EH (cell line): Measurements from ENCODE around the gene SLAMF6.

ENCODE experiments used
- DNase-seq: peaks from one replicate; pipeline ENCODE4 v3.0.0-alpha.2; 2015; ENCODE audit warnings: low read depth

Gene SLAMF6

GRCh38 chr1:160467576-160467975, 55.5 kb downstream of the SLAMF6 start:
- no peak for DNase-seq

DNA sequence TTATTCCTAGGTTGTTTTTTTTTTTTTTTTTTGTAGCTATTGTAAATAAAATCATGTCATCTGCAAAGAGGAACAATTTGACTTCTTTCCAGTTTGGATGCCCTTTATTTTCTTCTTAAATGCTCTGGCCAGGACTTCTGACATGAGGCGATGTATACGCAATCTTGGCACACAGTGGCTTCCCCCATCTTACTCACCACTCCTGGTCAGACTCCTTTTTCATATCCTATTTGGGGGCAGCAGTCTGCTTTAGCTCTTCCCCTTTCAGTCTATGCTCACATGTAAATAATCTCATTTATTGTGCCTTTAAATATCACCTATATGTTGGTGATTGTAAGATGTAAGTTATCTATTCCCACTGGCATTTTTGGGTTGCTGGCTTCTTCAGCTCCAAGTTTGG, 56.1 kb downstream of the SLAMF6 start:
- no peak for DNase-seq

GRCh38 chr1:160465123-160465522, 57.9 kb downstream of the SLAMF6 start:
- DNase-seq: no peak

- DNase-seq: no peak
Observed at GRCh38 chr1:160460683-160461287, 62.3 kb downstream of the SLAMF6 start.

GRCh38 chr1:160460214-160460642, 62.8 kb downstream of the SLAMF6 start:
- no peak for DNase-seq

DNA sequence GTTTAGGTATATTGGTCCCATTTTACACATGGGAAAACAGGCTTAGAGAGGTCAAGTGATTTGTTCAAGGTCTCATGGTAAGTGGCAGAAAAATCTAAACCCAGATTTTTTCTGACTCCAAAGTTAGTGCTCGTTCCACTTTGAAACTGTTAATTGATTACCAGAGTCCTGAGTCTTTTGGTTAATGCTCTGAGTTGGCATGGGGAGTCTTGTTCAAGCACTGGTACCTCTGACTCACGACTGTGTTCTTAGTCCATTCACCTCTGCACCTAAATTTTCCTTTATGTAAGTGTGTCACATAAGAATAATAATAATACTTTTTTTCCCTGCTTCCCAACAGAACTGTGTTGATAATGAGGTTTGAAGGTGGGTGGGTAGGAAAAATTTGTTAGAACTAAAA, 63.4 kb downstream of the SLAMF6 start:
- no peak for DNase-seq

DNA sequence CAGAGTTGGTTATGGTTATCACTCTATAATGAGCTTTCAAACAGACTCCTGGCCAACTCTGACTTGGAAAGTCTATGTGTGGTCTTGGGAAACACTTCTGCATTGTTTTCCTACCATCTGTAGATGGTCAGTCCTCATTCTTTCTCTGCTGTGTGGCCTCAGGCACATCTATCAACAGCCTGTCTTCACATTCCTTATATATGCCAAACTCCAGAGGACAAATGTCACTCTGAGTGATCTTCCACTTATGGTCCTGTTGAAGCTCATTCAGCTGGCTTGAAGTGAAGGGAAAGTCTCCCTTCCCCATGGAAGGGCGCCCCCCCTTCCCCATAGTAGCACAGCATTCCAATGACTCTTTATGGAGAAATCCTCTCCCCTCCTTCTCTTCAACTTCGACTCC, 64.0 kb downstream of the SLAMF6 start:
- no peak for DNase-seq

- no peak for DNase-seq
Observed at GRCh38 chr1:160455153-160455517, 67.9 kb downstream of the SLAMF6 start.

DNA sequence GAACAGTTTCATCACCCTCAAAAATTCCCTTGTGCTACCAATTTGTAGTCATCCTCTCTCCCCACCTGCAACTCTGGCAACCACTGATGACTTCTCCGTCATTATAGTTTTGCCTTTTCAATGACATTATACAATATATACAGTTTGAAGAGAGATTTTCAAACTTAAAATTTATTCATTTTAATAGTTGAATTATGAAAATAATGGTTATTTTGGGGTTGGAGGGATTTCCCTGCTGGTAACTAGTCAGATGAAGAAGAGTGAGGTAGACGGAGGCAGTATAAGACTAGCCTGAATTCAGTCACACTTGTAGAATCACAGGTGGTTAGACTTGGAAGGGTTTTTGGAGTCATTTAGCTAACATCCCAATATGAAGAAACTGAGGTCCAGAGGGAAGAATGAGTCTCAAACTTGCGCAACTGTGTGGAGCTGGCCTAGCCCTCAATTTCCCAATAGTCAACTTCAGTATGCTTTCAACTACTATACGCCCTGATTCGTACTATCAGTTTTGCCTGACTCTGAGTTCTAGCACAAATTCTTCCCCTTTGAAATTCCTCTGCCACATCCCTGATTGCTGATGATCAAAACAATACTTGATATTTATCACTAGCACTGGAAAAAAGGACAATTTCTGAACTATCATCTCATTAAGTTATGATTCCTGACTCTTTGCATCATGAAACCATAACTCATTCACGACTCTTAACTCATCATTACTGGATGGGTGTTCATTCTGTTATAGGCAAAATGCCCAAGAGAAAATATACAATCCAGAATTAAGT, 68.5 kb downstream of the SLAMF6 start:
- no peak for DNase-seq

GRCh38 chr1:160453443-160453842, 69.6 kb downstream of the SLAMF6 start:
- no peak for DNase-seq

- no peak for DNase-seq
Observed at GRCh38 chr1:160451859-160452232, 71.2 kb downstream of the SLAMF6 start.

DNA sequence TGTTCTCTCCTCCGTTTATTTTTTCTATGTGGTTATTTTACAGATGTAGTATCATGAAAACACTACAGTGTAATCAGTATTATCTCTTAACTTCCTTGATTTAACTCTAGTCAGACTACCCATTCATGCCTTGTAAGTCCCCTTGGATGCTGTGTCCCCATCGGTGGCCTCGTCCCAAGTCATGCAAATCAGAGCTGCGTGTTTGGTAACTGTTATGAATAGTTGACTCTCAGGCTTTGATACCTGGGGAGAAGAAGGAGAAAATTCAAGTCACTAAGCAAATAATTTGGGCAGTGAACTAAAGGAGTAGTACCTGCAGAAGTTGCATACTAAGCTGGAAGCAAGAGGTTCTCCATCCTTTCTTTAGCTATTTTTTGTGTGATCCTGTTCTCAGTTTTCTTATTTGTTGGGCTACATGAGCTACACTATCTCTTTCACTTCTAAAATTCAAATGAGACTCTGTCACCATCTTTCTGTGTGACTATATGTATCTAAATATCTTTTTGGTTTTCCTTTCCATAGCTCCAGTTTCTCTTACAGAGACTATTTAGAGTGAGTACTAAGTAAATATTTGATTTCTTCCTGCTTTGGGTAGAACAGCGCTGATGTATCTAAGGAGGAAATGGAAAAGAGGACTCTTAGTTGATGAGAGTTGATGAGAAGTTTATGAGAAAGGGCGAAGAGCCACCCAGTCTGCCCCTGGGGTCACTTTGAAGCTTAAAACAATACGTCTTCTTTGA, 71.8 kb downstream of the SLAMF6 start:
- DNase-seq: no peak

DNA sequence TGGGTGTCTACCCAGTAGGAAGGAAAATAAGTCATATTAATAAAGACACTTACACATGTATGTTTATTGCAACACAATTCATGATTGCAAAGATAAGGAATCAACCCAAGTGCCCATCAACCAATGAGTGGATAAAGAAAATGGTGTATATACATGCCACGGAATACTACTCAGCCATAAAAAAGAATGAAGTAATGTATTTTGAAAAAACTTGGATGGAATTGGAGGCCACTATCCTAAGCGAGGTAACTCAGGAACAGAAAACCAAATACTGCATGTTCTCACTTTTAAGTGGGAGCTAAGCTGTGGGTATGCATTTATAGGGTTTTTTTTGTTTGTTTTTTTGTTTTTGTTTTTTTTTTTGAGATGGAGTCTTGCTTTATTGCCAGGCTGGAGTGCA, 73.6 kb downstream of the SLAMF6 start:
- DNase-seq: no peak

DNA sequence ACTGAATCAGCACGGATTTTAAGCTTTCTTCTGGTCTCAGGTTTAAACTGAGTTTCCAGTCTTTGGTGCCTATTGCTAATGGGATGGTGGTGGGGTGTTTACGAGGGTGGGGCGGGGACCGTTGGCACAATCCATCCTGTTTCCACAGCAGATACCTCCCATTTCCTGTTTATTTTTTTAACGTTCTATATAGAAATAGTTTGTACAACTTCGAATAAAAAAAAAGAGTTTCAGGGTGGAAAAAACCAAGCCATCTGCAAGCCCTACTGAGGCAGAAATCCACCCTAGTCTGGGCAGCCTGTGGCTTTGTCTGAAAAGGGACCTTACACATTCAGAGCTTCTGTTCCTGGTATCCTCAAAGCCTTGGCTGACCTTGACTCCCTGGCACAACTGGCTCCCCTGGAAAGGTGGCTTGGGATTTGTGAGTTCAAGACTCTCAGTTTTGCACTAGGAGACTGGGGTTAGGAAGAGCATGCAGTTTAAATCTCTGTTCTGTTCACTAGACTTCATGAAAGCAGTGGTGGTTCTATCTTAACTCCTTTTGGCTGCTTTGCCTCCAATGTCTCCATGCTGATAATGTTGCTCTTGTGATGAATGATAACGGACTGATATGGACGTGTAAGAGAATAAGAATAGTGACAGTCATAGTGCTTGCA, 76.0 kb downstream of the SLAMF6 start:
- DNase-seq: no peak

DNA sequence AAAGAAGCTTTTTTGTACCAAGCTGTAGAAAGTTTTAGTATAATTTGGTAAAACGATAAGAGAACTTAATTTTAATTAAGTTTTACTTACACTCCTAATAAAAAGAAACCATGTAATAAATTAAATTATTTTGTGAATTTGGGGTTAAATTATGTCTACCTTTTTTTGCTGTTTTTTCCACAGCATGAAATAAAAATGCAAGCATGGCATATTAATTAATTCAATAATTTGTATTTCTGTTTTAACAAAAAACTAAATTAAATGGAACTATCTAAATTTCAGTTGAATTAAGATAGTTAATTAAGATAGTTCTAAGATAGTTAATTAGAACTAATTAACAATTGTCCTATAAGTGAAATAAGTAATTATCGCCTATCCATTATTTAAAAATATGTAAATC, 83.3 kb downstream of the SLAMF6 start:
- DNase-seq: no peak

- no peak for DNase-seq
Observed at GRCh38 chr1:160438935-160439334, 84.1 kb downstream of the SLAMF6 start.

- DNase-seq: no peak
Observed at GRCh38 chr1:160438317-160438918, 84.6 kb downstream of the SLAMF6 start.

GRCh38 chr1:160437432-160438316, 85.4 kb downstream of the SLAMF6 start:
- no peak for DNase-seq

- no peak for DNase-seq
Observed at GRCh38 chr1:160436966-160437365, 86.1 kb downstream of the SLAMF6 start.
